IPS DF 19.7 (cell line): ENCODE measurements around the gene IGF2R.
"Not testable (repeated sequence)": the region's sequence is repeated elsewhere in the genome, so short reads cannot be mapped to it uniquely, and the experiment has no call there.

ENCODE experiments used
- DNase-seq: peaks from one replicate; pipeline ENCODE4 v3.0.0-alpha.2; 2013; ENCODE audit warnings: low read depth, low spot score

IGF2R gene

GRCh38 chr6:159951772-159952171 is 17.1 kb upstream of the IGF2R start:
- no peak for DNase-seq

GRCh38 chr6:159952289-159953005 is 16.4 kb upstream of the IGF2R start:
- no peak for DNase-seq

GRCh38 chr6:159953091-159953601 is 15.7 kb upstream of the IGF2R start:
- DNase-seq = no peak

- DNase-seq = no peak
Observed at GRCh38 chr6:159955945-159956361, 12.9 kb upstream of the IGF2R start.

- DNase-seq = no peak
Observed at GRCh38 chr6:159957071-159957673, 11.7 kb upstream of the IGF2R start.

GRCh38 chr6:159959165-159959975 is 9.5 kb upstream of the IGF2R start:
- no peak for DNase-seq

- DNase-seq = no peak
Observed at GRCh38 chr6:159959976-159960384, 8.9 kb upstream of the IGF2R start.

GRCh38 chr6:159960485-159960884 is 8.4 kb upstream of the IGF2R start:
- DNase-seq = no peak

GRCh38 chr6:159961528-159961927 is 7.4 kb upstream of the IGF2R start:
- no peak for DNase-seq

GRCh38 chr6:159963111-159963510 is 5.8 kb upstream of the IGF2R start:
- DNase-seq = no peak

GRCh38 chr6:159964046-159964445 is 4.8 kb upstream of the IGF2R start:
- no peak for DNase-seq

GRCh38 chr6:159966339-159966738 is 2.5 kb upstream of the IGF2R start:
- DNase-seq = no peak

GRCh38 chr6:159966981-159967380 is 1.9 kb upstream of the IGF2R start:
- DNase-seq = no peak

GRCh38 chr6:159967621-159968020 is 1.3 kb upstream of the IGF2R start:
- DNase-seq = not testable (repeated sequence)

- DNase-seq = no peak
Observed at GRCh38 chr6:159969204-159969912, 476 bp downstream of the IGF2R start.

- DNase-seq = no peak
Observed at GRCh38 chr6:159969921-159970320, 1.0 kb downstream of the IGF2R start.

GRCh38 chr6:159970659-159971063 is 1.8 kb downstream of the IGF2R start:
- no peak for DNase-seq

GRCh38 chr6:159971341-159972178 is 2.7 kb downstream of the IGF2R start:
- no peak for DNase-seq

- DNase-seq = no peak
Observed at GRCh38 chr6:159972506-159973268, 3.8 kb downstream of the IGF2R start.

- DNase-seq = no peak
Observed at GRCh38 chr6:159973406-159973805, 4.5 kb downstream of the IGF2R start.
